K562 (cell line): ENCODE measurements around the gene FKBP2. TPM values are rescaled to one million over a fixed set of nuclear protein-coding genes. Genes with fewer than 3 reads are reported as not detected.

ENCODE experiments used
- BCOR ChIP-seq: fragments of 450-650 bp; IDR thresholded peaks from 2 replicates; pipeline ENCODE4 v1.6.1; 2016
- CBFA2T3 ChIP-seq: fragments of 450-650 bp; IDR thresholded peaks from 2 replicates; pipeline ENCODE4 v1.6.1; 2017
- CHD2 ChIP-seq: IDR thresholded peaks from 2 replicates; pipeline ENCODE4 v1.6.1; 2011; ENCODE audit warnings: low read depth, low read length
- DNMT1 ChIP-seq: fragments of 450-650 bp; IDR thresholded peaks from 2 replicates; pipeline ENCODE4 v1.6.1; 2016; ENCODE audit warnings: antibody characterized with exemption, mild to moderate bottlenecking
- FOXJ3 ChIP-seq: sonication (generic); formaldehyde crosslinking; IDR thresholded peaks from 2 replicates; pipeline ENCODE4 v1.4.0; 2020; ENCODE audit warnings: mild to moderate bottlenecking, missing genetic modification reagents
- FOXK2 ChIP-seq, 2 experiments: fragments of 450-650 bp; IDR thresholded peaks in 1 of 2; conservative IDR thresholded peaks in 1 of 2; 2 replicates each; pipeline ENCODE4 v1.6.1; 2016; ENCODE audit warnings: low read depth in 2 of 2, mild to moderate bottlenecking in 1 of 2
- GABPA ChIP-seq: fragments of 200-800 bp; sonication (Bioruptor generic); conservative IDR thresholded peaks from 2 replicates; pipeline ENCODE4 v1.6.1; 2016; ENCODE audit warnings: low read depth, missing genetic modification characterization, missing compliant biosample characterization
- HDGF ChIP-seq: fragments of 450-650 bp; IDR thresholded peaks from 2 replicates; pipeline ENCODE4 v1.6.1; 2016
- IFI16 ChIP-seq: fragments of 250-450 bp; sonication (Bioruptor Pico); IDR thresholded peaks from 2 replicates; pipeline ENCODE4 v2.1.2; 2022; ENCODE audit warnings: mild to moderate bottlenecking, inconsistent platforms
- PML ChIP-seq: IDR thresholded peaks from 2 replicates; pipeline ENCODE4 v1.6.1; 2012; ENCODE audit warnings: low read length, inconsistent platforms
- PRMT5 ChIP-seq: sonication (generic); formaldehyde crosslinking; IDR thresholded peaks from 2 replicates; pipeline ENCODE4 v1.5.0; 2020; ENCODE audit warnings: missing genetic modification reagents
- RAD51 ChIP-seq: fragments of 450-650 bp; IDR thresholded peaks from 2 replicates; pipeline ENCODE4 v1.7.1; 2016; ENCODE audit warnings: low read depth, mild to moderate bottlenecking, borderline replicate concordance
- RFX5 ChIP-seq: IDR thresholded peaks from 2 replicates; pipeline ENCODE4 v1.6.1; 2011; ENCODE audit warnings: low read depth, mild to moderate bottlenecking, improper control_type of control experiment, low read length
- SMARCE1 ChIP-seq: fragments of 450-650 bp; IDR thresholded peaks from 2 replicates; pipeline ENCODE4 v1.7.1; 2016; ENCODE audit warnings: mild to moderate bottlenecking
- TAF7 ChIP-seq: fragments of 450-650 bp; IDR thresholded peaks from 2 replicates; pipeline ENCODE4 v1.6.1; 2016; ENCODE audit warnings: missing genetic modification characterization, missing compliant biosample characterization
- ZBTB1 ChIP-seq: sonication (generic); formaldehyde crosslinking; IDR thresholded peaks from 2 replicates; pipeline ENCODE4 v1.8.1; 2023; ENCODE audit warnings: missing genetic modification reagents, low read depth, mild to moderate bottlenecking, borderline replicate concordance
- ZBTB17 ChIP-seq: fragments of 450-650 bp; formaldehyde crosslinking; IDR thresholded peaks from 2 replicates; pipeline ENCODE4 v1.4.0; 2020; ENCODE audit warnings: mild to moderate bottlenecking
- ZNF717 ChIP-seq: fragments of 250-450 bp; sonication (Bioruptor Pico); IDR thresholded peaks from 2 replicates; pipeline ENCODE4 v1.5.0; 2021
- ZNF778 ChIP-seq: fragments of 450-650 bp; formaldehyde crosslinking; IDR thresholded peaks from 2 replicates; pipeline ENCODE4 v1.4.0; 2020; ENCODE audit warnings: mild to moderate bottlenecking, moderate library complexity
- polyA plus RNA-seq, 8 experiments: library from polyadenylated mRNA; depleted of rRNA in 4 of 8; stranded (reverse) in 5 of 8; unstranded in 3 of 8; fragments of >200 nt; fragmentation: Nextera tagmentation in 2 of 8; fragmentation: Illumina TruSeq in 1 of 8; extraction: Ambion mirVana in 2 of 8; extraction: Trizol in 1 of 8; gene quantifications; 2 replicates each; pipeline versions ENCODE4 v1.2.1 to v1.2.3, GENCODE V29; 2011 to 2014; ENCODE audit warnings: inconsistent platforms in 1 of 8, missing spikeins in 1 of 8
- total RNA-seq, 7 experiments: library from RNA; depleted of rRNA in 6 of 7; stranded (reverse); fragments of >200 nt in 6 of 7; fragmentation: Illumina TruSeq in 2 of 7; extraction: Trizol in 2 of 7; gene quantifications; 2 replicates each; pipeline versions ENCODE4 v1.2.1 to v1.2.3, GENCODE V29; 2011 to 2021; ENCODE audit warnings: low replicate concordance in 1 of 7
- TF ChIP-seq, protein P1 (sequence below), 3 experiments: IDR thresholded peaks in 2 of 3; conservative IDR thresholded peaks in 1 of 3; 2 replicates each; pipeline ENCODE4 v1.5.1; 2011 to 2012; ENCODE audit warnings: low read length in 3 of 3, mild to moderate bottlenecking in 3 of 3, control low read depth in 2 of 3, improper control_type of control experiment in 1 of 3, inconsistent platforms in 1 of 3, low read depth in 1 of 3, mixed read lengths in 1 of 3, moderate library complexity in 1 of 3; ENCODE audit not compliant: insufficient read depth in 2 of 3
- TF ChIP-seq, protein P2 (sequence below), 2 experiments: fragments of 250-450 bp in 1 of 2; fragments of 450-650 bp in 1 of 2; sonication (Bioruptor Pico) in 1 of 2; IDR thresholded peaks; 2 replicates each; pipeline versions ENCODE4 v1.6.1 to v1.8.0; 2016 to 2021; ENCODE audit warnings: mild to moderate bottlenecking in 2 of 2, moderate library complexity in 2 of 2, missing compliant biosample characterization in 1 of 2, missing genetic modification characterization in 1 of 2
- TF ChIP-seq, protein P3 (sequence below): fragments of 450-650 bp; conservative IDR thresholded peaks from 2 replicates; pipeline ENCODE4 v1.6.1; 2016; ENCODE audit warnings: missing genetic modification characterization, low read depth, mild to moderate bottlenecking, missing compliant biosample characterization, moderate library complexity
- TF ChIP-seq, protein P4 (sequence below), 2 experiments: fragments of 450-650 bp in 1 of 2; IDR thresholded peaks; 2 replicates each; pipeline ENCODE4 v1.6.1; 2011 to 2017; ENCODE audit warnings: low read depth in 2 of 2, antibody characterized with exemption in 1 of 2, borderline replicate concordance in 1 of 2, low read length in 1 of 2, mild to moderate bottlenecking in 1 of 2, mixed read lengths in 1 of 2; ENCODE audit not compliant: control insufficient read depth in 1 of 2

Gene FKBP2
- total and polyA plus RNA-seq, 9 of the 15 experiments (the other 6 are each of a cell fraction or from before 2014, with no cell fraction given), result 3.5 to 151 (median 58.1) TPM

DNA sequence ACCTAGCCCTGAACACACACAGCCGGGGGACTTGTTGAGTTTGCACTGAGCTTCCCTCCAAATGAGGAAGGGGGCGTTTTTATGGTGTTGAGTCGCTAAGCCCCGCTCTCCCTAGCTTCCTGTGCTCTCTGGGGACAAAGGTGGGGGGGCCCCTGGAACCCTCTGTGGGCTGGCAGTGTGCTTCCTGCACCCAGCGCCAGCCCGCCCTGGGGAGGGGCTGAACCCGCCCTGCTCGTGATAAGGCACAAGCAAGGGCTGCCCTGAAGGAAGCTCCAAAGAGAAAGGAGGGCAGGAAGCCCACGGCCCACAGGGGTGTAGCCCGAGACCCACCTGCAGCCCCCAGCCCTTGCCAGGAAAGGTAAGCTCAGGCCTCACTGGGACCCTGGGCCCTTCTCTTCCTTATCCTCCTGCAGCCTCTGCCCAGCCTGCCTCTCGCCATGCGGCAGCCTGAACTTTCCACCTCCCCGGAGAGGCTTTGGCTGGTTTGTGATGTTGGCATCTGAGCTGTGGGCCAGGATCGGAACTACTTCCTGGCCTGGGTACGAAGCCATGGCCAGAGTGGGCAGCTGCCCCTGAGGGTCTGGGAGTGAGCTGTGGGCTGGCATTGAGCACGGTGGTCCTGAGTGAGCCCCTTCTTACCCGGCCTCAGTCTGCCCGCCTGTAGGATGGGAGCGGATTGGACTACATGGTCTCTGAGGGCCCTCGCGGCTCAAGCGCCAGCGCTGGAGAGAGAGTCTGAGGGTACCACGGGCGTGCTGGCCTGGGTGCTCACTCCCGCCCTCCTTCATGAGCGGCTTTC, 34.2 kb upstream of the FKBP2 start, which contains the start of gene FERMT3 (continued):
- TF ChIP-seq, protein P1, sequence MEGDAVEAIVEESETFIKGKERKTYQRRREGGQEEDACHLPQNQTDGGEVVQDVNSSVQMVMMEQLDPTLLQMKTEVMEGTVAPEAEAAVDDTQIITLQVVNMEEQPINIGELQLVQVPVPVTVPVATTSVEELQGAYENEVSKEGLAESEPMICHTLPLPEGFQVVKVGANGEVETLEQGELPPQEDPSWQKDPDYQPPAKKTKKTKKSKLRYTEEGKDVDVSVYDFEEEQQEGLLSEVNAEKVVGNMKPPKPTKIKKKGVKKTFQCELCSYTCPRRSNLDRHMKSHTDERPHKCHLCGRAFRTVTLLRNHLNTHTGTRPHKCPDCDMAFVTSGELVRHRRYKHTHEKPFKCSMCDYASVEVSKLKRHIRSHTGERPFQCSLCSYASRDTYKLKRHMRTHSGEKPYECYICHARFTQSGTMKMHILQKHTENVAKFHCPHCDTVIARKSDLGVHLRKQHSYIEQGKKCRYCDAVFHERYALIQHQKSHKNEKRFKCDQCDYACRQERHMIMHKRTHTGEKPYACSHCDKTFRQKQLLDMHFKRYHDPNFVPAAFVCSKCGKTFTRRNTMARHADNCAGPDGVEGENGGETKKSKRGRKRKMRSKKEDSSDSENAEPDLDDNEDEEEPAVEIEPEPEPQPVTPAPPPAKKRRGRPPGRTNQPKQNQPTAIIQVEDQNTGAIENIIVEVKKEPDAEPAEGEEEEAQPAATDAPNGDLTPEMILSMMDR (IDR thresholded peaks at IDR 0.05 in 2 of 3, conservative IDR thresholded peaks at IDR 0.05 in 1 of 3; ENCODE audit: insufficient read depth in 2 of 3, low read depth in 1 of 3, low read length in 3 of 3), result no peak
- no peak for TF ChIP-seq TAF7 (tag)
- no peak for TF ChIP-seq SMARCE1
- TF ChIP-seq ZNF717 (CRISPR knock-in tag), result 0 out of 2 replicates have a peak, but pooled peaks have one; percentile 51
- TF ChIP-seq BCOR, result peak; percentile 82
- TF ChIP-seq GABPA (tag), result no peak
- no peak for TF ChIP-seq FOXJ3
- TF ChIP-seq PRMT5 (CRISPR knock-in tag), result no peak
- no peak for TF ChIP-seq PML
- TF ChIP-seq, protein P2, sequence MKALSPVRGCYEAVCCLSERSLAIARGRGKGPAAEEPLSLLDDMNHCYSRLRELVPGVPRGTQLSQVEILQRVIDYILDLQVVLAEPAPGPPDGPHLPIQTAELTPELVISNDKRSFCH (CRISPR knock-in tag; IDR thresholded peaks at IDR 0.05), result no peak
- TF ChIP-seq, protein P2 (tag; IDR thresholded peaks at IDR 0.05), result peak; percentile 30; the same call in 1 of the 2 replicates
- TF ChIP-seq FOXK2 (conservative IDR thresholded peaks at IDR 0.05 in 1 of 2, IDR thresholded peaks at IDR 0.05 in 1 of 2; ENCODE audit: low read depth in 2 of 2), result no peak
- TF ChIP-seq ZNF778 (CRISPR knock-in tag), result no peak
- TF ChIP-seq DNMT1, result no peak
- TF ChIP-seq IFI16 (CRISPR knock-in tag), result no peak
- TF ChIP-seq ZBTB17, result no peak
- TF ChIP-seq, protein P3, sequence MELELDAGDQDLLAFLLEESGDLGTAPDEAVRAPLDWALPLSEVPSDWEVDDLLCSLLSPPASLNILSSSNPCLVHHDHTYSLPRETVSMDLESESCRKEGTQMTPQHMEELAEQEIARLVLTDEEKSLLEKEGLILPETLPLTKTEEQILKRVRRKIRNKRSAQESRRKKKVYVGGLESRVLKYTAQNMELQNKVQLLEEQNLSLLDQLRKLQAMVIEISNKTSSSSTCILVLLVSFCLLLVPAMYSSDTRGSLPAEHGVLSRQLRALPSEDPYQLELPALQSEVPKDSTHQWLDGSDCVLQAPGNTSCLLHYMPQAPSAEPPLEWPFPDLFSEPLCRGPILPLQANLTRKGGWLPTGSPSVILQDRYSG, result 0 out of 2 replicates have a peak, but pooled peaks have one; percentile 39
- TF ChIP-seq CHD2, result no peak
- no peak for TF ChIP-seq RAD51
- TF ChIP-seq, protein P4, sequence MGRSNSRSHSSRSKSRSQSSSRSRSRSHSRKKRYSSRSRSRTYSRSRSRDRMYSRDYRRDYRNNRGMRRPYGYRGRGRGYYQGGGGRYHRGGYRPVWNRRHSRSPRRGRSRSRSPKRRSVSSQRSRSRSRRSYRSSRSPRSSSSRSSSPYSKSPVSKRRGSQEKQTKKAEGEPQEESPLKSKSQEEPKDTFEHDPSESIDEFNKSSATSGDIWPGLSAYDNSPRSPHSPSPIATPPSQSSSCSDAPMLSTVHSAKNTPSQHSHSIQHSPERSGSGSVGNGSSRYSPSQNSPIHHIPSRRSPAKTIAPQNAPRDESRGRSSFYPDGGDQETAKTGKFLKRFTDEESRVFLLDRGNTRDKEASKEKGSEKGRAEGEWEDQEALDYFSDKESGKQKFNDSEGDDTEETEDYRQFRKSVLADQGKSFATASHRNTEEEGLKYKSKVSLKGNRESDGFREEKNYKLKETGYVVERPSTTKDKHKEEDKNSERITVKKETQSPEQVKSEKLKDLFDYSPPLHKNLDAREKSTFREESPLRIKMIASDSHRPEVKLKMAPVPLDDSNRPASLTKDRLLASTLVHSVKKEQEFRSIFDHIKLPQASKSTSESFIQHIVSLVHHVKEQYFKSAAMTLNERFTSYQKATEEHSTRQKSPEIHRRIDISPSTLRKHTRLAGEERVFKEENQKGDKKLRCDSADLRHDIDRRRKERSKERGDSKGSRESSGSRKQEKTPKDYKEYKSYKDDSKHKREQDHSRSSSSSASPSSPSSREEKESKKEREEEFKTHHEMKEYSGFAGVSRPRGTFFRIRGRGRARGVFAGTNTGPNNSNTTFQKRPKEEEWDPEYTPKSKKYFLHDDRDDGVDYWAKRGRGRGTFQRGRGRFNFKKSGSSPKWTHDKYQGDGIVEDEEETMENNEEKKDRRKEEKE (IDR thresholded peaks at IDR 0.05; ENCODE audit: borderline replicate concordance in 1 of 2, control insufficient read depth in 1 of 2, low read depth in 2 of 2, low read length in 1 of 2), result 0 out of 4 replicates have a peak, but pooled peaks of 1 of the 2 experiments have one; percentile 3
- no peak for TF ChIP-seq ZBTB1 (CRISPR knock-in tag)
- TF ChIP-seq CBFA2T3, result no peak
- no peak for TF ChIP-seq RFX5
- TF ChIP-seq HDGF, result peak; percentile 65; the same call in 1 of the 2 replicates
